ENCODE measurements around the gene PDAP1.

Gene PDAP1

DNA sequence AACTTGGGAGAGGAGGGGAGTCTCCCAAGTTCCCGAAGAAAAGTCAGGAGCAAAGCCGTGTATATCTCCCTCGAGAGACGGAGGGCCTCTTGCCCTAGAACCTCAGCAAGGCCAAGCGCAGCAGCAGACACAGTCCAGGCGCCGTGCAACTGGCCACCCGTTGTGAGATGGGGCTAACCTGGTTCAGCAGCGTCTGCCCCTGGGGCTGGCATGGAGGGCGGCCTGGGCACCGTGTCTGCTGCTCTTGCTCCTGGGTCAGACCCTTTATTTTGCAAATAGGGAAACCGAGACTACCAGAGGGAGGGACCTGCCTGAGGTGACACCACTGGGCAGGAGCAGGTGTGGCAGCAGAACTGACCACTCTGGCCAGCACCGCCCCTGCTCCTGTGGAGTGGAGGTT is 44.1 kb upstream of the PDAP1 start:
- Histone ChIP-seq H3K27me3 (ENCODE audit: control insufficient read depth, low read length) (no peaks in the 10 kb centered on the region), H3F3A (ENCODE audit: control insufficient read depth, insufficient read depth) (no peaks in the 10 kb centered on the region), H3K79me2 (ENCODE audit: control insufficient read depth, low read length) (peaks cover 17% of the 10 kb centered on the region), H3K4me1 (ENCODE audit: control insufficient read depth, low read length) (no peaks in the 10 kb centered on the region), H3K27ac (ENCODE audit: low read depth, low read length) (no peak overlapping the region), H4K20me1 (ENCODE audit: control insufficient read depth, insufficient read depth, low read depth, low read length) (no peaks in the 10 kb centered on the region), H3K36me3 (ENCODE audit: control insufficient read depth, low read length) (peaks cover 97% of the 10 kb centered on the region), H3K9me2 (replicated peaks; ENCODE audit: control insufficient read depth, low read length) (no peaks in the 10 kb centered on the region), H3K4me2 (ENCODE audit: low read length) (no peak overlapping the region), H3K4me3 (ENCODE audit: low read length) (no peak overlapping the region), H3K9me3 (ENCODE audit: control insufficient read depth, insufficient read depth, low read length) (no peaks in the 10 kb centered on the region)
- TF ChIP-seq, protein P1, sequence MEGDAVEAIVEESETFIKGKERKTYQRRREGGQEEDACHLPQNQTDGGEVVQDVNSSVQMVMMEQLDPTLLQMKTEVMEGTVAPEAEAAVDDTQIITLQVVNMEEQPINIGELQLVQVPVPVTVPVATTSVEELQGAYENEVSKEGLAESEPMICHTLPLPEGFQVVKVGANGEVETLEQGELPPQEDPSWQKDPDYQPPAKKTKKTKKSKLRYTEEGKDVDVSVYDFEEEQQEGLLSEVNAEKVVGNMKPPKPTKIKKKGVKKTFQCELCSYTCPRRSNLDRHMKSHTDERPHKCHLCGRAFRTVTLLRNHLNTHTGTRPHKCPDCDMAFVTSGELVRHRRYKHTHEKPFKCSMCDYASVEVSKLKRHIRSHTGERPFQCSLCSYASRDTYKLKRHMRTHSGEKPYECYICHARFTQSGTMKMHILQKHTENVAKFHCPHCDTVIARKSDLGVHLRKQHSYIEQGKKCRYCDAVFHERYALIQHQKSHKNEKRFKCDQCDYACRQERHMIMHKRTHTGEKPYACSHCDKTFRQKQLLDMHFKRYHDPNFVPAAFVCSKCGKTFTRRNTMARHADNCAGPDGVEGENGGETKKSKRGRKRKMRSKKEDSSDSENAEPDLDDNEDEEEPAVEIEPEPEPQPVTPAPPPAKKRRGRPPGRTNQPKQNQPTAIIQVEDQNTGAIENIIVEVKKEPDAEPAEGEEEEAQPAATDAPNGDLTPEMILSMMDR (IDR thresholded peaks at IDR 0.05; ENCODE audit: low read depth, low read length, poor library complexity, severe bottlenecking): no peak
- TF ChIP-seq EZH2phosphoT487 (IDR thresholded peaks at IDR 0.05; ENCODE audit: borderline replicate concordance, low read length): no peak

DNA sequence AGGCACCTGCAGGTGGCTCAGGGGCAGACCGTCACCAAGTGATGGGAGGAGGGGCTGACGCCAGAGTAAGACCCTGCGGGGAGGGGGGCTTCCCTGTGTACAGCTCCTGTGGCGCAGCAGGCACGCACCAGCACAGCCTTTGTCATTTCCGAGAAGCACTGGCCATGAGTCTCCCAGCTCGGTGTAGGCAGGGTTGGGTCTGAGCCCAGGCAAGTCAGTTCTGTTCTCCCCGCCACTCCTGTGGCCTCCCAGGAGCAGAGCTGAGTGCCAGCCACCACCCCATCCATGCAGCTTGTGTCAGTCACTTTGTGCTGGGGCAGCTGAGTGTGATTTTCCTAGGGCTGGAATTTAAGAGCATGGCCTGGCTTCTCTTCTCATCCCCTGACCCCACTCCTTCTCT is 43.5 kb upstream of the PDAP1 start:
- H3K27ac ChIP-seq (ENCODE audit: low read depth, low read length): no peak overlapping the region
- H3K9me2 ChIP-seq (replicated peaks; ENCODE audit: control insufficient read depth, low read length): no peaks in the 10 kb centered on the region
- peaks cover 97% of the 10 kb centered on the region for H3K36me3 ChIP-seq (ENCODE audit: control insufficient read depth, low read length)
- H3K79me2 ChIP-seq (ENCODE audit: control insufficient read depth, low read length): peaks cover 13% of the 10 kb centered on the region
- no peaks in the 10 kb centered on the region for H3F3A ChIP-seq (ENCODE audit: control insufficient read depth, insufficient read depth)
- no peak for TF ChIP-seq EZH2phosphoT487 (IDR thresholded peaks at IDR 0.05; ENCODE audit: borderline replicate concordance, low read length)
- TF ChIP-seq, protein P1 (IDR thresholded peaks at IDR 0.05; ENCODE audit: low read depth, low read length, poor library complexity, severe bottlenecking): no peak
- no peaks in the 10 kb centered on the region for H3K27me3 ChIP-seq (ENCODE audit: control insufficient read depth, low read length)
- no peak overlapping the region for H3K4me2 ChIP-seq (ENCODE audit: low read length)
- H3K4me1 ChIP-seq (ENCODE audit: control insufficient read depth, low read length): no peaks in the 10 kb centered on the region
- no peaks in the 10 kb centered on the region for H4K20me1 ChIP-seq (ENCODE audit: control insufficient read depth, insufficient read depth, low read depth, low read length)
- no peak overlapping the region for H3K4me3 ChIP-seq (ENCODE audit: low read length)
- no peaks in the 10 kb centered on the region for H3K9me3 ChIP-seq (ENCODE audit: control insufficient read depth, insufficient read depth, low read length)

DNA sequence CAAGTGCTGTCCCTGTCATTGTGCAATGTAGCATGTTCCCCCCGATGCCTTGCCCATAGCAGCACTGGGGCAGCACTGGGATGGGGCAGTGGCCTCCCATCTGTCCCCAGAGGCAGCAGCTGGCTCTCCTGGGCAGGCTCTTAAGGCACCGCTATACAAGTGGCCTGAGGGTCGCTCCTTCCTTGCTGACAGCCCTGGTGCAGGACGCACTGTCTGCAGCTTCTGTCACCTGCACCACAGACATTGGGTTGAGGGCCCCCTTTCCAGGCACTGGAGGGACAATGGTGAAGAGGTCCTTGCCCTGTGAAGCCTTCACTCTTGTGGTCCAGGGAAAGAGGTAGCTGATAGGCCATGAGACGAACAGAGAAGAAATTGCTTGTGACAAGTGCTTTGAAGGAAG is 40.9 kb upstream of the PDAP1 start:
- TF ChIP-seq, protein P1 (IDR thresholded peaks at IDR 0.05; ENCODE audit: low read depth, low read length, poor library complexity, severe bottlenecking): no peak
- TF ChIP-seq EZH2phosphoT487 (IDR thresholded peaks at IDR 0.05; ENCODE audit: borderline replicate concordance, low read length): no peak
- Histone ChIP-seq H3K4me3 (ENCODE audit: low read length) (no peak overlapping the region), H3K27ac (ENCODE audit: low read depth, low read length) (no peak overlapping the region), H3K4me2 (ENCODE audit: low read length) (no peak overlapping the region), H3K9me2 (replicated peaks; ENCODE audit: control insufficient read depth, low read length) (no peaks in the 10 kb centered on the region), H3K4me1 (ENCODE audit: control insufficient read depth, low read length) (peaks cover under 1% of the 10 kb centered on the region; the same call in 1 of the 2 replicates), H3K79me2 (ENCODE audit: control insufficient read depth, low read length) (peaks cover 3% of the 10 kb centered on the region), H3K36me3 (ENCODE audit: control insufficient read depth, low read length) (peaks cover 94% of the 10 kb centered on the region), H4K20me1 (ENCODE audit: control insufficient read depth, insufficient read depth, low read depth, low read length) (no peaks in the 10 kb centered on the region), H3F3A (ENCODE audit: control insufficient read depth, insufficient read depth) (no peaks in the 10 kb centered on the region), H3K27me3 (ENCODE audit: control insufficient read depth, low read length) (no peaks in the 10 kb centered on the region), H3K9me3 (ENCODE audit: control insufficient read depth, insufficient read depth, low read length) (no peaks in the 10 kb centered on the region)

DNA sequence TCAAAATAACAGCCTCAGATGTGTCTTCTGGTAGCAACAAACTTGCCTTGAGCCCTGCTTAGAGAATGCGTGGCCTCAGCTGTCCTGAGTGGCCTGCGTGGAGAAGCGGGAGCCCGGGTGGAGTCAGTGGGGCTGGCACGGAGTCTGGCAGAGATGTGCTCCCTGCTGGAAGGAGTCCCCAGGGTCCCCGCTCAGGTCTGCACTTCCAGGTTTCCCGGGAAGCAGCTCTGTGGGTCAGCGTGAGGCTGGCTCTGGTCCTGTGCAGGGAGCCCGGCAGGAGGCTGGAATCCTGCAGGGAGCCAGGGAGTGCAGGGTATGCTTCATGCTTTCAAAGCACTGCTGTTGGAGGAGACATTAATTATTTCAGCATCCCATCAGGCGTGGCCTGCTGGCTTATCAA is 40.5 kb upstream of the PDAP1 start:
- Histone ChIP-seq H3K79me2 (ENCODE audit: control insufficient read depth, low read length) (peaks cover 3% of the 10 kb centered on the region), H3K4me1 (ENCODE audit: control insufficient read depth, low read length) (peaks cover 5% of the 10 kb centered on the region), H3K9me2 (replicated peaks; ENCODE audit: control insufficient read depth, low read length) (no peaks in the 10 kb centered on the region), H3K9me3 (ENCODE audit: control insufficient read depth, insufficient read depth, low read length) (no peaks in the 10 kb centered on the region), H3F3A (ENCODE audit: control insufficient read depth, insufficient read depth) (no peaks in the 10 kb centered on the region), H3K4me3 (ENCODE audit: low read length) (no peak overlapping the region), H3K27me3 (ENCODE audit: control insufficient read depth, low read length) (no peaks in the 10 kb centered on the region), H4K20me1 (ENCODE audit: control insufficient read depth, insufficient read depth, low read depth, low read length) (no peaks in the 10 kb centered on the region), H3K36me3 (ENCODE audit: control insufficient read depth, low read length) (peaks cover 92% of the 10 kb centered on the region), H3K27ac (ENCODE audit: low read depth, low read length) (no peak overlapping the region), H3K4me2 (ENCODE audit: low read length) (no peak overlapping the region)
- TF ChIP-seq, protein P1 (IDR thresholded peaks at IDR 0.05; ENCODE audit: low read depth, low read length, poor library complexity, severe bottlenecking): no peak
- TF ChIP-seq EZH2phosphoT487 (IDR thresholded peaks at IDR 0.05; ENCODE audit: borderline replicate concordance, low read length): no peak

All from DOHH2 (cell line).